K562 (cell line): Measurements from ENCODE around the gene TRERF1. TPM values are rescaled to one million over a fixed set of nuclear protein-coding genes. Genes with fewer than 3 reads are reported as not detected.

Experiments used
- ATAC-seq: fragments of 200-7000 bp; cut with Tn5 transposase; 3 replicates; pipeline ENCODE4 v1.9.1; 2020; ENCODE audit warnings: moderate library complexity
- BruUV-seq: library from RNA; stranded (reverse); fragments of 400-500 nt; replicated peaks from 2 replicates; lab custom pipeline; 2021; lab: Mats Ljungman, UMichigan
- CTCF ChIA-PET: fragments of 300-600 bp; formaldehyde crosslinking; extraction: SDS; loops from one replicate; lab custom pipeline; 2021; ENCODE audit warnings: low intra/inter-chr PET ratio; lab: Yijun Ruan, JAX
- POLR2A ChIA-PET: fragments of 300-600, 350-650 bp; sonication (Branson Sonifier 250); formaldehyde crosslinking; extraction: SDS; loops from one replicate; lab custom pipeline; 2021; ENCODE audit warnings: antibody characterized with exemption, inconsistent platforms; lab: Yijun Ruan, JAX
- DNase-seq, 4 experiments: peaks; one replicate each; pipeline versions ENCODE4 v3.0.0 to v3.0.0-alpha.2; 2011 to 2018; ENCODE audit warnings: low spot score in 3 of 4, mixed read lengths in 3 of 4; ENCODE audit errors: extremely low read depth in 1 of 4
- FAIRE-seq: peaks from 2 replicates; lab custom pipeline; 2011; peaks lifted over from hg19 to GRCh38; lab: Jason Lieb, UNC
- H2AFZ ChIP-seq: 2 replicates; pipeline ENCODE4 v1.6.0; 2011; ENCODE audit warnings: low read depth, low read length, control low read depth, inconsistent platforms
- H3K27ac ChIP-seq: fragments of 200-600 bp; 3 replicates; pipeline ENCODE4 v1.8.0; 2011; ENCODE audit warnings: low read depth, mild to moderate bottlenecking, control low read depth, inconsistent platforms, low read length, moderate library complexity, mixed read lengths; ENCODE audit errors: extremely low read depth
- H3K27me3 ChIP-seq, 2 experiments: fragments of 300-600 bp in 1 of 2; 2 replicates in 1 of 2; 3 replicates in 1 of 2; pipeline versions ENCODE4 v1.6.0 to v1.8.0; 2011; ENCODE audit warnings: inconsistent platforms in 2 of 2, low read length in 2 of 2, mild to moderate bottlenecking in 1 of 2, mixed read lengths in 1 of 2, moderate library complexity in 1 of 2; ENCODE audit not compliant: control insufficient read depth in 2 of 2, insufficient read depth in 2 of 2
- H3K36me3 ChIP-seq: fragments of 300-600 bp; 3 replicates; pipeline ENCODE4 v1.8.0; 2011; ENCODE audit warnings: mild to moderate bottlenecking, low read length, inconsistent platforms; ENCODE audit not compliant: control insufficient read depth, insufficient read depth
- H3K4me1 ChIP-seq, 2 experiments: fragments of 200-600 bp in 1 of 2; replicated peaks in 1 of 2; 2 replicates in 1 of 2; 3 replicates in 1 of 2; pipeline versions ENCODE4 v1.5.1 to v1.8.0; 2011; ENCODE audit warnings: inconsistent platforms in 2 of 2, low read length in 2 of 2, mild to moderate bottlenecking in 1 of 2, mixed read lengths in 1 of 2, moderate library complexity in 1 of 2; ENCODE audit not compliant: control insufficient read depth in 2 of 2, insufficient read depth in 2 of 2
- H3K4me2 ChIP-seq: 2 replicates; pipeline ENCODE4 v1.6.1; 2011; ENCODE audit warnings: low read length, control low read depth, inconsistent platforms, mixed read lengths; ENCODE audit not compliant: insufficient read depth
- H3K4me3 ChIP-seq: fragments of 200-600 bp; sonication (generic), shearing (Covaris generic); 2 replicates; pipeline ENCODE4 v1.5.1; 2016; ENCODE audit warnings: control low read depth, inconsistent platforms
- H3K79me2 ChIP-seq: fragments of 200-600 bp; 3 replicates; pipeline ENCODE4 v1.8.0; 2011; ENCODE audit warnings: low read length, inconsistent platforms; ENCODE audit not compliant: control insufficient read depth, insufficient read depth
- H3K9ac ChIP-seq, 2 experiments: 2 replicates each; pipeline versions ENCODE4 v1.6.0 to v1.6.1; 2011; ENCODE audit warnings: low read depth in 2 of 2, low read length in 2 of 2, control low read depth in 1 of 2, inconsistent platforms in 1 of 2, mild to moderate bottlenecking in 1 of 2, mixed read lengths in 1 of 2; ENCODE audit not compliant: insufficient read depth in 1 of 2
- H3K9me1 ChIP-seq: one replicate; pipeline ENCODE4 v1.6.0; 2011; ENCODE audit warnings: inconsistent platforms, mild to moderate bottlenecking, low read length, moderate library complexity; ENCODE audit not compliant: control insufficient read depth, insufficient read depth
- H3K9me3 ChIP-seq: replicated peaks from 2 replicates; pipeline ENCODE4 v1.5.1; 2011; ENCODE audit warnings: low read depth, low read length, inconsistent platforms; ENCODE audit not compliant: control insufficient read depth, insufficient read depth
- H4K20me1 ChIP-seq: replicated peaks from 2 replicates; pipeline ENCODE4 v1.6.1; 2011; ENCODE audit warnings: low read length, inconsistent platforms, mixed read lengths; ENCODE audit not compliant: control insufficient read depth, insufficient read depth
- DDX20 ChIP-seq: fragments of 450-650 bp; IDR thresholded peaks from 2 replicates; pipeline ENCODE4 v1.6.1; 2016; ENCODE audit warnings: missing genetic modification characterization, low read depth, mild to moderate bottlenecking, missing compliant biosample characterization, moderate library complexity
- FIP1L1 ChIP-seq: fragments of 200-400 bp; formaldehyde crosslinking; IDR thresholded peaks from 2 replicates; pipeline ENCODE4 v1.6.1; 2018; ENCODE audit warnings: mild to moderate bottlenecking, low read depth, low read length; ENCODE audit not compliant: poor library complexity, severe bottlenecking
- NFATC3 ChIP-seq: fragments of 450-650 bp; IDR thresholded peaks from 2 replicates; pipeline ENCODE4 v1.6.1; 2017; ENCODE audit warnings: mild to moderate bottlenecking
- POLR3A ChIP-seq: IDR thresholded peaks from 2 replicates; pipeline ENCODE4 v1.6.1; 2011; ENCODE audit warnings: borderline replicate concordance, mild to moderate bottlenecking, moderate library complexity; ENCODE audit not compliant: insufficient read length, insufficient read depth; ENCODE audit errors: extremely low read depth
- PTBP1 ChIP-seq: fragments of 200-400 bp; formaldehyde crosslinking; IDR thresholded peaks from 2 replicates; pipeline ENCODE4 v1.6.1; 2017; ENCODE audit warnings: low read depth, low read length
- RHOXF2B ChIP-seq: fragments of 250-450 bp; sonication (Bioruptor Pico); conservative IDR thresholded peaks from 2 replicates; pipeline ENCODE4 v1.5.1; 2021
- SAFB ChIP-seq: fragments of 200-400 bp; formaldehyde crosslinking; IDR thresholded peaks from 2 replicates; pipeline ENCODE4 v1.6.1; 2017; ENCODE audit warnings: low read depth, low read length, borderline replicate concordance
- SMARCC2 ChIP-seq: fragments of 450-650 bp; IDR thresholded peaks from 2 replicates; pipeline ENCODE4 v1.6.1; 2017; ENCODE audit warnings: antibody characterized with exemption, moderate library complexity, mild to moderate bottlenecking, low read depth
- TSC22D4 ChIP-seq: fragments of 450-650 bp; IDR thresholded peaks from 2 replicates; pipeline ENCODE4 v1.6.1; 2016; ENCODE audit warnings: missing genetic modification characterization, missing biosample characterization, control low read depth
- ZNF707 ChIP-seq: fragments of 250-450 bp; sonication (Bioruptor Pico); conservative IDR thresholded peaks from 2 replicates; pipeline ENCODE4 v1.8.0; 2022; ENCODE audit warnings: inconsistent platforms, mild to moderate bottlenecking, moderate library complexity
- WGBS: fragments of 100-300 bp; shearing (Covaris generic); methylation state at CpG from one replicate; pipeline ENCODE4 v1.1.6; 2016; ENCODE audit warnings: low coverage, mixed read lengths; ENCODE audit not compliant: insufficient coverage; ENCODE audit errors: missing lambda C conversion rate; 5-methylcytosine and 5-hydroxymethylcytosine counted together
- in situ Hi-C: fragments of 300-500 bp; cut with MboI; formaldehyde crosslinking; loops from 4 replicates; pipeline ENCODE4 v1.15.0; 2018; ENCODE audit warnings: inconsistent platforms, mixed read lengths
- intact Hi-C: fragments of 100-400 bp; cut with micrococcal nuclease; formaldehyde crosslinking; loops from 2 replicates; pipeline ENCODE4 v1.14.2; 2022
- polyA plus RNA-seq, 8 experiments: library from polyadenylated mRNA; depleted of rRNA in 4 of 8; stranded (reverse) in 5 of 8; unstranded in 3 of 8; fragments of >200 nt; fragmentation: Nextera tagmentation in 2 of 8; fragmentation: Illumina TruSeq in 1 of 8; extraction: Ambion mirVana in 2 of 8; extraction: Trizol in 1 of 8; gene quantifications; 2 replicates each; pipeline versions ENCODE4 v1.2.1 to v1.2.3, GENCODE V29; 2011 to 2014; ENCODE audit warnings: inconsistent platforms in 1 of 8, missing spikeins in 1 of 8
- total RNA-seq, 7 experiments: library from RNA; depleted of rRNA in 6 of 7; stranded (reverse); fragments of >200 nt in 6 of 7; fragmentation: Illumina TruSeq in 2 of 7; extraction: Trizol in 2 of 7; gene quantifications; 2 replicates each; pipeline versions ENCODE4 v1.2.1 to v1.2.3, GENCODE V29; 2011 to 2021; ENCODE audit warnings: low replicate concordance in 1 of 7

Gene TRERF1
- total and polyA plus RNA-seq, 9 of the 15 experiments (the other 6 are each of a cell fraction or from before 2014, with no cell fraction given) = 0.04 to 0.20 (median 0.07) TPM; not detected in 3

- Histone ChIP-seq H3K79me2 (no peaks in the 10 kb centered on the region), H2AFZ (no peak overlapping the region), H3K4me2 (no peak overlapping the region), H4K20me1 (no peaks in the 10 kb centered on the region), H3K4me1 (no peaks in the 10 kb centered on the region), H3K27ac (no peak overlapping the region), H3K36me3 (no peaks in the 10 kb centered on the region), H3K9me3 (no peaks in the 10 kb centered on the region), H3K9me1 (no peaks in the 10 kb centered on the region)
- CTCF ChIA-PET = no interaction called here
- FAIRE-seq (no peak), ATAC-seq (no peak), DNase-seq (no peak)
- intact Hi-C loops = no loop called here
- no TSS peak for BruUV-seq
- POLR2A ChIA-PET = no interaction called here
- in situ Hi-C loops = loop anchor here (25.0 kb wide), 1 partner anchor 235 kb away; no protein-coding TSS in a partner anchor
- whole genome bisulfite sequencing = 1% methylated on average over 3 of the region's 3 CpGs
- no peak for TF ChIP-seq ZNF707 (CRISPR knock-in tag)
- TF ChIP-seq RHOXF2B = no peak
- no peak for TF ChIP-seq FIP1L1
- no peak for TF ChIP-seq TSC22D4
- TF ChIP-seq SMARCC2 = no peak
- TF ChIP-seq POLR3A = no peak
- TF ChIP-seq SAFB = no peak
- TF ChIP-seq NFATC3 = no peak
- no peak for TF ChIP-seq DDX20 (tag)
- no peak for TF ChIP-seq PTBP1
- TF ChIP-seq, all 486 proteins: peak for 0
- no peak overlapping the region for H3K4me3 ChIP-seq
- H3K27me3 ChIP-seq = peaks cover 32 to 37% of the 10 kb centered on the region in 2 experiments; a peak in 4 of 5 replicates
- H3K9ac ChIP-seq = no peak overlapping the region
Measured at GRCh38 chr6:42302411-42302810, 149.3 kb downstream of the TRERF1 start.
